Breast epithelium (tissue), 4 donors: ENCODE data around the gene KCNA2. TPM values are rescaled to one million over a fixed set of nuclear protein-coding genes. Genes with fewer than 3 reads are reported as not detected.
A peak's percentile ranks its signal among the peaks of the same experiment; 100 is the strongest.

Experiments used
- DNase-seq, 2 donors: peaks; one replicate each; pipeline ENCODE4 v3.0.0-alpha.2; 2019; ENCODE audit warnings: low spot score in 2 of 2
- H3K27ac ChIP-seq, 2 donors: fragments of 200-600 bp; sonication (generic) in 1 of 2; one replicate each; pipeline ENCODE4 v1.5.1; 2016 to 2019; ENCODE audit warnings: mild to moderate bottlenecking in 1 of 2
- H3K27me3 ChIP-seq, 2 donors: fragments of 200-600 bp; sonication (generic) in 1 of 2; one replicate each; pipeline versions ENCODE4 v1.5.1 to v1.6.0; 2017 to 2019; ENCODE audit warnings: control low read depth in 1 of 2, mild to moderate bottlenecking in 1 of 2
- H3K36me3 ChIP-seq: fragments of 200-600 bp; one replicate; pipeline ENCODE4 v1.5.1; 2019
- H3K4me1 ChIP-seq, 2 donors: fragments of 200-600 bp; sonication (generic); one replicate each; pipeline ENCODE4 v1.5.1; 2016 to 2019; ENCODE audit warnings: control low read depth in 1 of 2
- H3K4me3 ChIP-seq, 3 donors: fragments of 200-600 bp; sonication (generic); 1 replicate in 2 of 3; 2 replicates in 1 of 3; pipeline ENCODE4 v1.5.1; 2016 to 2019; ENCODE audit warnings: mild to moderate bottlenecking in 3 of 3, moderate library complexity in 2 of 3
- H3K9me3 ChIP-seq, 2 donors: fragments of 200-600 bp; sonication (generic) in 1 of 2; one replicate each; pipeline ENCODE4 v1.5.1; 2016 to 2019; ENCODE audit warnings: control low read depth in 1 of 2
- POLR2A ChIP-seq: fragments of 450-650 bp; IDR thresholded peaks from one replicate; pipeline ENCODE4 v1.6.1; 2016; ENCODE audit warnings: antibody characterized with exemption, mild to moderate bottlenecking, moderate library complexity
- POLR2AphosphoS5 ChIP-seq, 3 donors: sonication (generic); formaldehyde crosslinking; IDR thresholded peaks; one replicate each; pipeline ENCODE4 v1.6.1; 2017; ENCODE audit warnings: antibody characterized with exemption in 3 of 3
- intact Hi-C: fragments of 100-400 bp; cut with DNase I; formaldehyde crosslinking; loops from one replicate; pipeline ENCODE4 v1.15.1; 2023; ENCODE audit warnings: low total_unique reads
- total RNA-seq, 3 donors: library from RNA; depleted of rRNA; stranded (reverse); fragments of >200 nt; gene quantifications; one replicate each; pipeline ENCODE4 v1.1.0, GENCODE V29; 2016
- TF ChIP-seq, protein P1 (sequence below), 3 donors: fragments of 450-650 bp; IDR thresholded peaks; one replicate each; pipeline ENCODE4 v1.5.1; 2016 to 2017; ENCODE audit warnings: antibody characterized with exemption in 3 of 3, mild to moderate bottlenecking in 3 of 3, moderate library complexity in 3 of 3

The KCNA2 gene
- total RNA-seq, 3 donors from 2014 or later, result 0.33 to 13.8 (median 0.59) TPM

DNA sequence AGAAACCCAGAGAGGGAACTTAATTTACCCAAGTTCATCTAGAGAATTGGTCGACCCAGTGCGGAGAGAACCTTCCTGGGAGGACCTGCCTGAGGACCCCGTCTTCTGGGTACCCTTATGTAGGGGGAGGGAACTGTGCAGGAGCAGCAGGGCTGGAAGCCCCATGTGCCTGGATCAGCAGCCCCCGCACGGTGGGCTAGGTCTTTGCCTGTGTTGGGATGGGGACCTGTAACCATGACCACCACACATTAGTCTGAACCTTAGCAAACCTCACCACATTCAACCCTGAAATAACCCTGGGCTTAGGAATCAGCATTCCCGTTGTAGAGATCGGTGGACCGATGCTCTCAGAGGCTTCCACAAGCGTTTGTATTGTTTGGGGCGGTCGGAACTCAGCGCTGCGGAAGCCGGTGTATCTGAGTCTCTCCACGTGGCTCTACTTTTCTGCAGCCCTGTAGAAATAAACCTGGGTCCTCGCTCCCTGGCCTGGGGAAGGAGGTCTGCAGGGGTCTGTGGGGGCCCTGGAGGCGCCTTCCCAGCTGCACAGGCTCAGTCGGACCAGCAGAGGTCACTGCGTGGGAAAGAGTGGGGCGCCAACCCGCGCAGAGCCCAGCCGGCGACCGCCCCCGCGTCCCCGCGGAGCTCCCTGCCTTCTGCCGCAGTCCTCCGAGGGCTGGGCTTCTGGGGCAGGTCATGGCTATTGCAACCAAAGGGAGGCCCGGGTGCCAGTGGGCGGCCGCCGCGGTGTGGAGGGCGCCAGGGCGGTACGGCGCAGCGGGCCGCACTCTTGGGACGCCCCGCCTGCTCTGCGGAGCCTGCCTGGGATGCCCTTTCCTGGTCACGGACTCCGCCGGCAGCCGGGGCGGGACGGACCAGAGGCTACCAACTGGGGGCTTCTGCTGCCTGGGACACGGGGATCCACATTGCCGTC lies 51.0 kb downstream of the KCNA2 start:
- Histone ChIP-seq H3K9me3 (no peaks in the 10 kb centered on the region), H3K4me3 (peak overlapping the region; percentile 20 to 62 (median 46)), H3K27me3 (peaks cover 0 to 28% of the 10 kb centered on the region in 2 donors), H3K27ac (peak overlapping the region in 1 of 2 donors; percentile 20), H3K36me3 (no peaks in the 10 kb centered on the region), H3K4me1 (peaks cover 0 to 2% of the 10 kb centered on the region in 2 donors)
- DNase-seq, result no peak
- intact Hi-C loops, result no loop called here
- no peak for TF ChIP-seq POLR2A
- TF ChIP-seq, protein P1, sequence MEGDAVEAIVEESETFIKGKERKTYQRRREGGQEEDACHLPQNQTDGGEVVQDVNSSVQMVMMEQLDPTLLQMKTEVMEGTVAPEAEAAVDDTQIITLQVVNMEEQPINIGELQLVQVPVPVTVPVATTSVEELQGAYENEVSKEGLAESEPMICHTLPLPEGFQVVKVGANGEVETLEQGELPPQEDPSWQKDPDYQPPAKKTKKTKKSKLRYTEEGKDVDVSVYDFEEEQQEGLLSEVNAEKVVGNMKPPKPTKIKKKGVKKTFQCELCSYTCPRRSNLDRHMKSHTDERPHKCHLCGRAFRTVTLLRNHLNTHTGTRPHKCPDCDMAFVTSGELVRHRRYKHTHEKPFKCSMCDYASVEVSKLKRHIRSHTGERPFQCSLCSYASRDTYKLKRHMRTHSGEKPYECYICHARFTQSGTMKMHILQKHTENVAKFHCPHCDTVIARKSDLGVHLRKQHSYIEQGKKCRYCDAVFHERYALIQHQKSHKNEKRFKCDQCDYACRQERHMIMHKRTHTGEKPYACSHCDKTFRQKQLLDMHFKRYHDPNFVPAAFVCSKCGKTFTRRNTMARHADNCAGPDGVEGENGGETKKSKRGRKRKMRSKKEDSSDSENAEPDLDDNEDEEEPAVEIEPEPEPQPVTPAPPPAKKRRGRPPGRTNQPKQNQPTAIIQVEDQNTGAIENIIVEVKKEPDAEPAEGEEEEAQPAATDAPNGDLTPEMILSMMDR (IDR thresholded peaks at IDR 0.05), result peak in 2 of 3 donors; percentile 48 to 59

- TF ChIP-seq, protein P1 (IDR thresholded peaks at IDR 0.05), result no peak
- TF ChIP-seq POLR2A (no peak), POLR2AphosphoS5 (IDR thresholded peaks at IDR 0.05) (no peak)
- intact Hi-C loops, result no loop called here
- H3K9me3 ChIP-seq, result no peaks in the 10 kb centered on the region
Observed at GRCh38 chr1:110551278-110551809, 54.8 kb downstream of the KCNA2 start.

GRCh38 chr1:110549831-110550230 lies 56.3 kb downstream of the KCNA2 start:
- no peaks in the 10 kb centered on the region for H3K36me3 ChIP-seq
- TF ChIP-seq POLR2AphosphoS5 (IDR thresholded peaks at IDR 0.05), result no peak
- TF ChIP-seq, protein P1 (IDR thresholded peaks at IDR 0.05), result no peak
- TF ChIP-seq POLR2A, result no peak
- DNase-seq, result no peak
- H3K9me3 ChIP-seq, result no peaks in the 10 kb centered on the region
- no peaks in the 10 kb centered on the region for H3K4me1 ChIP-seq
- H3K27ac ChIP-seq, result no peak overlapping the region
- H3K4me3 ChIP-seq, result no peak overlapping the region
- H3K27me3 ChIP-seq, result peaks cover 0 to 27% of the 10 kb centered on the region in 2 donors
- intact Hi-C loops, result no loop called here

More at GRCh38 chr1:110551278-110551809, 54.8 kb downstream of the KCNA2 start:
- H3K27ac ChIP-seq, result no peak overlapping the region
- H3K4me3 ChIP-seq, result no peak overlapping the region
- H3K36me3 ChIP-seq, result no peaks in the 10 kb centered on the region
- H3K4me1 ChIP-seq, result peaks cover 0 to 2% of the 10 kb centered on the region in 2 donors
- peaks cover 0 to 28% of the 10 kb centered on the region in 2 donors for H3K27me3 ChIP-seq
- DNase-seq, result no peak

- no peak for DNase-seq
- Histone ChIP-seq H3K9me3 (no peaks in the 10 kb centered on the region), H3K4me3 (no peak overlapping the region), H3K4me1 (no peaks in the 10 kb centered on the region), H3K27ac (no peak overlapping the region), H3K36me3 (no peaks in the 10 kb centered on the region), H3K27me3 (peaks cover 0 to 19% of the 10 kb centered on the region in 2 donors)
- intact Hi-C loops, result no loop called here
- TF ChIP-seq, protein P1 (IDR thresholded peaks at IDR 0.05), result peak in 1 of 3 donors; percentile 35
- no peak for TF ChIP-seq POLR2A
Observed at GRCh38 chr1:110548381-110548780, 57.8 kb downstream of the KCNA2 start.

DNA sequence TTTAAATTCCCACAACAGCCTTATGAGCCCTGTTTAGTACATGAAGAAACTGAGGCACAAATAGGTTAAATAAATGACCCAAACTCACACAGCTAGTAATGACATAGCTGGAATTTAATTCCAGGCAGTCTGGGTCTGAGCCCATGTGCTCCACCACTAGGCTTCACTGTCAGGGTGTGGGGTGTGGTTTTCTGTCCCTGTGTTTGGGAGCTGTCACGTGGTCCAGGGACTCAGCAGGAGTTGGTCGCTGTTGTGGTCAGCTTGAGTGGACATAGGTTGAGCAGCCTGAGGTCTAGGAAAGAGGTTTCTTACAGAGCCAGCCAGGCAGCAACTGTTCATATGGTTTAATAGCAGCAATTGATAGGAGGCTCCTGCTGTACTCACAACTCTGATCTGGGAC lies 59.1 kb downstream of the KCNA2 start:
- Histone ChIP-seq H3K9me3 (no peaks in the 10 kb centered on the region), H3K36me3 (no peaks in the 10 kb centered on the region), H3K27ac (no peak overlapping the region), H3K4me1 (no peaks in the 10 kb centered on the region), H3K27me3 (peaks cover 0 to 11% of the 10 kb centered on the region in 2 donors), H3K4me3 (no peak overlapping the region)
- DNase-seq, result no peak
- intact Hi-C loops, result no loop called here
- TF ChIP-seq POLR2A, result no peak
- TF ChIP-seq POLR2AphosphoS5 (IDR thresholded peaks at IDR 0.05), result no peak
- TF ChIP-seq, protein P1 (IDR thresholded peaks at IDR 0.05), result no peak
